GM19240 (cell line): ENCODE measurements around the gene EGFR.
A peak's percentile ranks its signal among the peaks of the same experiment; 100 is the strongest.

Source experiments
- DNase-seq: peaks from one replicate; pipeline ENCODE4 v3.0.0; 2011; ENCODE audit warnings: low spot score; ENCODE audit not compliant: insufficient read length

The EGFR gene

GRCh38 chr7:55121249-55121648 is 102.4 kb downstream of the EGFR start:
- no peak for DNase-seq

- DNase-seq = no peak
Measured at GRCh38 chr7:55122263-55122662, 103.4 kb downstream of the EGFR start.

- DNase-seq = no peak
Measured at GRCh38 chr7:55124989-55125875, 106.4 kb downstream of the EGFR start.

GRCh38 chr7:55127135-55127551 is 108.3 kb downstream of the EGFR start:
- DNase-seq = no peak

GRCh38 chr7:55127622-55128081 is 108.8 kb downstream of the EGFR start:
- no peak for DNase-seq

GRCh38 chr7:55128693-55129394 is 110.0 kb downstream of the EGFR start:
- no peak for DNase-seq

GRCh38 chr7:55129541-55130394 is 111.0 kb downstream of the EGFR start:
- no peak for DNase-seq

GRCh38 chr7:55130395-55131141 is 111.8 kb downstream of the EGFR start:
- DNase-seq = no peak

GRCh38 chr7:55131142-55131929 is 112.5 kb downstream of the EGFR start:
- no peak for DNase-seq

- DNase-seq = no peak
Measured at GRCh38 chr7:55132550-55132889, 113.7 kb downstream of the EGFR start.

- no peak for DNase-seq
Measured at GRCh38 chr7:55132890-55133551, 114.2 kb downstream of the EGFR start.

GRCh38 chr7:55133630-55134358 is 115.0 kb downstream of the EGFR start:
- no peak for DNase-seq

GRCh38 chr7:55134359-55134725 is 115.5 kb downstream of the EGFR start:
- no peak for DNase-seq

- DNase-seq = no peak
Measured at GRCh38 chr7:55134786-55135185, 116.0 kb downstream of the EGFR start.

- DNase-seq = no peak
Measured at GRCh38 chr7:55135462-55135861, 116.6 kb downstream of the EGFR start.

GRCh38 chr7:55138663-55139062 is 119.8 kb downstream of the EGFR start:
- no peak for DNase-seq

GRCh38 chr7:55140221-55140940 is 121.6 kb downstream of the EGFR start:
- peak; percentile 17 for DNase-seq

- no peak for DNase-seq
Measured at GRCh38 chr7:55140941-55141278, 122.1 kb downstream of the EGFR start.
